HG03565 (cell line): ENCODE measurements around the gene QSOX2.

ENCODE experiments used
- ATAC-seq: cut with Tn5 transposase; IDR thresholded peaks from one replicate; pipeline ENCODE4 v1.9.1; 2021; ENCODE audit warnings: mild to moderate bottlenecking, moderate library complexity; ENCODE audit not compliant: unreplicated experiment

QSOX2 gene

DNA sequence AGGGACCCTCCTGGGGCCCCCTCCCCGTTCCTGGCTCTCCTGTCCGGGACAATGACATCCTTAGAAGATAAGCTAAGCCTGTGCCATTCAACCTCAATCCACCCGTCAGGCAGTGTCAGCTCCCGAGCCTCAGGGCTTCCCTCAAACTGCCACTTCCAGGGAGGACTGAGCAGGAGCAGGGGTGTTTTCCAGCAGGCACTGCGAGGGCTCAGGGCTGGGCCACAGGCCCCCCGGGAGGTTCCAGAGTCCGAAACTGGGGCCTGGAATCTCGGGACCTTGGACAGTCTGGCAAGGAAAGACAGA is 66.9 kb downstream of the QSOX2 start:
- ATAC-seq: no peak

DNA sequence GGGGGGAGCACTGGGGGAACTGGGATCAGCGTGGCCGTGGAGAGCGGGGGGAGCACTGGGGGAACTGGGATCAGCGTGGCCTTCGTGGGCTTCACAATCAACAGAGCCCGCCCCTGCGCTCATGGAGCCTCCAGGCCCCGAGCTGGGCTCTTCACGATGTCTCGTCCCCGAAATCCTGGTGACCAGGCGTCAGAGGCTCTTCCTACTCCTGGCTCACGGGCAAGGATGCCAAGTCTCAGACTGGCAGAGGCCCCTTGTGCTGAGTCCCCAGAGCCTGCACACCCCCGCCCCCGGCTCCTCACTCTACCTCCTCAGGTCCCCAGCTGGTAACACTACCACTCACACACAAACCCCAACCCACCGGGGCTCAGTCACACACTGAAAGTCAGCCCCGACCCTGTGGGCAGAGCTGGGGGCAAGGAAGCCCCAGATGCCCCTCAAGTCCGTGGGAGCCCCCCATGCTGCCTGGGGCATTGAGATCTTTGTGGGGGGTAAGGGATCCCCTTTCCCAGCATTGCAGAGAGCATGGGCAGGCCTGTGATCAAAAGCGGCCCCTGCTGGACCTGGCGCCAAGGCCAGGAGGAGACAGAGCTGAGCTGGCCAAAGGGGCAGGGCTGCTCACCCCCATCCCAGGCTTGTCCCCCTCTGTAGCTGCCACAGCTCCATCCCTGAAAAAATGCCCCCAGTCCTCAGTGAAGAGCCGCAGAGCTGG is 67.4 kb downstream of the QSOX2 start:
- no peak for ATAC-seq

DNA sequence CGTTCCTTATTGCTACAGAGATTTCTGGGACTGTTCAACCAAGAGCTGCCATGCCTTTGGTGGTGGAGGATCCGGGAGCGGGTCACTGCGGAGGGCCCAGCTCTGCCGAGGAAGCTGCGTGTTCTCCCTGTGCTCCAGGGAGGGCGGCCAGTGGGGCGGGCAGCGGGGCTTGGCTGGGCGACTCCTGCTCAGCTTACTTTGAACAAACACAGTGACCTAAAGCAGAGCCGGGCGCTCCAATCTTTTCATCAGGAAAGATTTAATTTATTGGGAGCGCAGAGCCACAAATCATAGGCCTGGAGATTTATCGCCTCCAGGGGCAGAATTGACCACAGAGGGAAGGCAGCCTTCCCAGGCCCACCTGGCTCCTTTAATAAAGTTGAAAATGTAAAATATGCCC is 68.4 kb downstream of the QSOX2 start:
- no peak for ATAC-seq

DNA sequence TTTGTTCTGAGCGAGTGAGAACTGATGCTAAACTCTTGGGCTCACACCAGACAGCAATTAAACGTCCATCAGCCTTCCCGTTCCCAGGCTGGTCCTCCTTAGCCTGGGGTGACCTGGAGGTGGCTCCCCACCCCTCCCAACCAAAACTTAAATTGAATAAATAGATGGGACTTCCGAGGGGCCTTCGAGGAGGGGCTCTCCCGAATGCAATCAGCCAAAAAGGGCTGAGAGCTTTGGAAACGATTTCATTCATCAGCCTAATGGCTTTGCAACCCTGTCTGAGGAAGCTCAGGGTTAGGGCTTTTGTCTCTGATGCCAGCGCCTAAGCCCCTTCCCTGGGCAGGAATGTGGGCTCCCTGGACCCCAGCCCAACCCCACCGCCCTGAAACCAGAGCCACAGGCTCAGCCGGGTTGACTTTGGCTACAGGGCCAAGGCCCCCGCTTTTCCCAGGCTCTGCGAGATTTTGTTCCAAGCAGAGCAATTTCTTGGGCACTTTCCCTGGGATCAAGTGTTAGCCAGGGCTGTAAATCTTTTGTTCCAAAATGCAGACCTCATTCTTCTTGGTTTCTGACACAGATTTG is 69.9 kb downstream of the QSOX2 start:
- ATAC-seq: no peak

DNA sequence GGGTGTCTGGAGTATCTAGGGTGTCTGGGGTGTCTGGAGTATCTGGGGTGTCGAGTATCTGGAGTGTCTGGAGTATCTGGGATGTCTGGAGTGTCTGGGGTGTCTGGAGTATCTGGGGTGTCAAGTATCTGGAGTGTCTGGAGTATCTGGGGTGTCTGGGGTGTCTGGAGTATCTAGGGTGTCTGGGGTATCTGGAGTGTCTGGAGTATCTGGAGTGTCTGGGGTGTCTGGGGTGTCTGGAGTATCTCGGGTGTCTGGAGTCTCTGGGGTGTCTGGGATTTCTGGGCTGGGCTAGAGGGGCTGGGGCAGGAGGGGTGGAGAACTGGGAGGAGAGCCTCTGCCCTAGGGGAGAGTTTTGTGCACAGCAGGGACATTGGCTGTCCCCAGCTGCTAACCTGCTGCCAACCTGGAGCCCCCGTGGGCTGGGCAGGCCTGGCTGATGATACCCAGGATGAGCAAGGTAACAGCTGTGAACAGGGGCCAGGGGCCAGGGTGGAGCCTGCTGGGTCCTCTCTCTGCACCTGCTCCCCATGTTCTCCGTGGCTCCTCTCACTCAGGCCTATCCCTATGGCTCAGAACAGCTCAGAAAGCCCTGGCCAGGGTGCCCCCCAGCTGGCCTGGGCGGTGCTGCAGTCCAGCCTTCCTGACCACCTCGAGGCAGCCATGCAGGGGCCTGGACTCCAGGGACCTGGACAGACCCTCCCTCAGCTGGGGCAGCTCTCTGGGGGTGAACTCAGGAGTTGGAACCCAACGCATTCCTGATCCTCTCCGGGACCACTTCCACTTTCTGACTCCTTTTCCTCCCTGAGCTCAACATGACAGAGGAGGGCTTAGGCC is 70.6 kb downstream of the QSOX2 start:
- ATAC-seq: no peak

- no peak for ATAC-seq
Observed at GRCh38 chr9:136173648-136174290, 71.8 kb downstream of the QSOX2 start.

DNA sequence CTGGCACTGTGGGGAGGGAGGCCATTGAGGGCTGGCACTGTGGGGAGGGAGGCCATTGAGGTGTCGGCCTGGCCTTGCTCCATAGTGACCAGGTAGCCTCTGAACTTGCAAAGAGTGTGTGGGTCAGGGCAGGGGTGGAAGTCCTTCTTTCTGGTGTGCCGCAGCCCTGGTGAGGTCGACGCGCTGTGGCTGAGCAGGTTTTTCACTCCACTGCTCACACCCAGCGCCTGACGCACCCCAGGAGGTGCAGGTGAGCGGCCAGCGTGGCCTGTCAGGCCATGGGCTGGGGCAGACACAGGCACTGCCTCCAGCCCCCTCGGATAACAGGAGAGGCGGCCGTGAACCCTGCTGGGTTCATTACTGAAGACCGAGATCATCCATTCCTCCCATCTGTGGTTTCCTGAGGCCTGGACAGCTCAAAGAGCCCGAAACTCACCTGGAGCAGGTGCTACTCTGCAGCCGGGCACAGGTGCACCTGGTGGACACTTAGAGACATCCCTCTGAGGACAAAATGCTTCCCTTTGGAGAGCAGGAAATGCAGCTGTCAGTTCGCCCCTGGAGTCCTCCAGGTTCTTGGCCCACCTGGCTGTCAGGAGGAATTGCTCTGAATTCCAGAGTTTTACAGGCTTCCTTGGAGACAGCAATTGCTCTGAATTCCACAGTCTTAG is 73.1 kb downstream of the QSOX2 start:
- no peak for ATAC-seq

DNA sequence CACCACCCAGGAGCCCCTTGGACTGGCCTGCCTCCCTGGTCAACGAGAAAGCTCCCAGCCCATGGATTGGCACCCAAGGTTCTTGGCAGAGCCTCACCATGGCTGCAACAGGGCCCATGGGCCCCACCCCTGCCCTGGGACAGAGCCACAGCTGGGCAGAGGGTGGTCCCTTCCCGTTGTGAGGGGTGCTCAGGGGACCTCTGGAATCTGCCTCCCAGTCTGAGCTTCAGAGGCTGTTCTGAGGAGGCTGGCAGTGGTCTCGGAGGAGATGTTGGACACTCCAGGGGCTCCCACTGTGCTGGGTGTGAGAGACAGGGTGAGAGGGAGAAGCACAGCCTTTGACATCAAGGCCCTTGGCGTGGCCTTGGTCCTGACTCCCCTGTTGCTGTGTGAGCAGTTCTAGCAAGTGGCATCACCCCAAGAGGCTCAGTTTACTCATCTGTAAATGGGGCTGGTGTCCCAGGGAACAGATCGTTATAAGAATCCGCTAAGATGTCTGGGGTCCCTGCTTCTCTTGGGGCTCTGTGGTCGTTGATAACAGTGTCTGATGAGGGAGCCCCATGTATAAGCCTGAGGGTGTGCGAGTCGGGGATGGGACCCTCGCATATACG is 73.7 kb downstream of the QSOX2 start:
- ATAC-seq: no peak

DNA sequence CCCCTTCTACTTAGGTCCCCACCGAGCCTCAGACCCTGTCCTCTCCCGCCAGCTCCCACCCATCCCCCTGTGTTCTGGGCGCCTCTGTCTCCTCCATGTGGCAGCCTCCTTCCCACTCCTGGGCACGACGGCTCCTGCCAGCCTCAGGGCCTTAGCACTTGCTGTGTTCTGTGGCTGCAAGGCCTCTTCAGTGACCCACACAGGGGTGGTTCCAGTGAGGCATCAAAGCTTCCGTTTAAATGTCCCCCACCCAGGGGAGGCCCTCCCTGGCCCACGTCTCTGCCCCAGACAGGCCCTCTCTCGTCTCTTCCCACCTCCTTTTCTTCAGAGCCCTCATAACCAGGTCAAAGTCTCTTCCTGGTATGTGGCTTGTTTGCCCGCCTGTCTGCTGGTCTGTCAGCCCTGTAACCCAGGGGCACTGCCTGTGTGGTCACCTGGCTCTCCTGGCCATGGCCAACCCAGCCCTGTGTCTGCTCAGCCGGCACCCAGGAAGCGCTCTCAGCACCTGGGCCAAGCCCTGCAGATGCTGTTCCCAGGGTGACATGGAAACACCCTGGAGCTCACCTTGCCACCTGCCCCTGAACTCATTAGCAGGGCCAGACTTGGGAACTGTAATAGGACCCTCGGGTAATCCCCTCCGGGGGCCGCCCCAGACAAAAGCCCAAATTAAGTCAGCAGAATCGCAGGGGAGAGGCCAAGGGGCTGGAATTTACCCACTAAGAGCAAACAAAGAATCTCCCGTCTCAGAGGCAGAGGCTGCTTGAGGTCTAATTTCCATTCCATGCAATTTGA is 74.4 kb downstream of the QSOX2 start:
- ATAC-seq: no peak

DNA sequence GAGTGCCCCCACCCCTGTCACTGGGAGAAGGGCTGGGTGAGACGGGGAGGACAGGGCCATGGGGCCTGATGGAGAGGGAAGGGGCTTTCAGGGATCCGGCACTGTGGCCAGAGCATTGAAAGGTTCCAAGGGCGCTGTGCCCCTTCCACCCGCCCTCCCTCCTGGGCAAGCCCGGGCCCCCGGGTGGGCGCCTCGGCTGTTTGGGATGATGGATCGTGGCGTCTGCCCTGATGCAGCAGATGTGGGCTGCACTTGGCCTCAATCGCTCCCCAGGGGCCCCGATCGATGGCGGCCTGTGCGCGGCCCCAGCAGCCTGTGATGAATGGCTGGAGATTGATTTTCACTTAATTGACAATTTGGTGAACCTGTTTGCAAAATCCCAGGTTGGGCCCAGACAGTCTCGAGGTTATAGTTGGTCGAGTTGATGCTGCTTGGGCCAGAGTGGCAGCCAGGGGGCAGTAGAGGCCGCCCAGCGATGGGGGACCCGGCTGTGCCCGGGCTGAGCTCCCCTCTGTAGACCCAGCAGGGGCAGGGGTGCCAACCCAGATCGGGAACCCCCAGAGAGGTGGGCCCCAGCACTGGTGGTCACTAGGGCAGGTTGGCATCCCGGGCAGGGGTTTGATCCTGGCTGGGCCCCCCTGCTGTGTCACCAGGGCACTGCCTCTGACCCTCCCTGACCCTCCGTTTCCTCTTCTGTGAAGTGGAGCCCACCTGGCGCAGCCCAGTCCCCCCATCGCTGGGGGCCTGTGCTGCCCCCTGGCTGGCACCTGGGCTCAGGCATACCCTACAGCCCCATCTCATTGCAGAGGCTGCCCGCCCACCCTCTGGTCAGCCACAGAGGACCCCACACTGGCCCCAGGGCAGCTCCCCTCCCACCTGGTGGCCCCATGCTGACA is 75.4 kb downstream of the QSOX2 start:
- no peak for ATAC-seq

GRCh38 chr9:136169495-136169894 is 76.1 kb downstream of the QSOX2 start:
- ATAC-seq: no peak

- no peak for ATAC-seq
Observed at GRCh38 chr9:136163248-136163850, 82.3 kb downstream of the QSOX2 start.

GRCh38 chr9:136160995-136161610 is 84.5 kb downstream of the QSOX2 start:
- ATAC-seq: no peak

GRCh38 chr9:136160381-136160841 is 85.2 kb downstream of the QSOX2 start:
- no peak for ATAC-seq

- no peak for ATAC-seq
Observed at GRCh38 chr9:136159851-136160250, 85.8 kb downstream of the QSOX2 start.

DNA sequence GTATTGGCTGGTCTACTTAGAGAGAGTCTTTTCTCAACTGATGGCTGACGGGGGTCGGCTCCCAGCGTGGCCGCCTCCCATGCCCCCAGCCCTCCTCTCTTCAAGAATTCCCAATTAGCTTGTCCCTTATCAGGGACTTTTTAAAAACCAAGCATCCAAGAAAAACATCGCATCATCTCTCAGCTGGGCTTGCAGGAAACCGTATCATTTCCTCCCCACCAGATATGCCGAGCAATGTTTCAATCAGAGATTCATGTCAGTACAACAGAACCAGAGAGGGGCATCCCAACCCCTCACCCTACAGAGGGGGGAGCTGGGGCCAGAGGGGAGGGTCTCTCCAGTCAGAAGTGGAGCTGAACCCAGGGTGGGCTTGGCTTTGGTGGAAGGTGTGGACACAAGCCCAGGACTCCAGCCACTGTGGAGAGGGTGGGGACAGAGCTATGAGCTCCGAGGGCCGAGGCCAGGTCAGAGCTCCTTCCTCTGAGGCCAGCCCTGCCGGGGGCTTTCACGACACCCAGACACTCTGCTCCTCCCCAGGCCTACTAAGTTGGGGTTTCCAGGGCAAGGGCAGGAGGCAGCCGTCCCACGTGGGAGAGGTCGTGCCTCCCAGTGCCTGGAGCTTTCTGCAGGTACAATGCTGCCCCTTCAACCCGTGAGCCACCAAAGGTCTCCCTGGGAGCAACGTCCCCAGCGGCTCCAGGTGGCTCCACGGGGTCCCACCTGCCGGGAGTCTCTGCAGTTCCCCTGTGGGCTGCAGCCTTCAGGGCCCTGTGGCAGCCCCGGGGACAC is 87.9 kb downstream of the QSOX2 start:
- no peak for ATAC-seq
